ENCODE data around the gene ELMO1. TPM values are rescaled to one million over a fixed set of nuclear protein-coding genes. Genes with fewer than 3 reads are reported as not detected.

The ELMO1 gene
- total and polyA plus RNA-seq, 10 of the 15 experiments (the other 5 are each of a cell fraction or from before 2014, with no cell fraction given), result 22.6 to 85.9 (median 56.6) TPM

DNA sequence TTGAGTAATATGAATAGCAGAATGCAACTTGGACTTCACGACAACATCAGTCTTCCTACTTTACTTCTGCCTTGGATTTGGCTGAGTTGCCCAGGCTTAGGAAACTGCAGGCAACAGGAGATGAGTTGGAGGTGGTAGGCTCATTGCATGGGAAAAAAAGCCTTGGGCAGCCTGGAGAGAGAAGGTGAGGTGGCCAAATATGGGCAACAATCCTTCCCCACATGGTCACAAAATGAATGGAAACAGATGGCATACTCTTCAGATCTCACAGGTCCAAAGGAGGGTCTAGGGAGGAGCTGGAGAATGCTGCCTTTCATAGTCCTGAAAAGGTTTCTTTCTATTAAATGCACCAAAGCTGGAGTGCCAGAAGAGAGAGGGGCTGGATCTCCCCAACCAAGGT, 595.7 kb downstream of the ELMO1 start (continued):
- TF ChIP-seq, protein P1, sequence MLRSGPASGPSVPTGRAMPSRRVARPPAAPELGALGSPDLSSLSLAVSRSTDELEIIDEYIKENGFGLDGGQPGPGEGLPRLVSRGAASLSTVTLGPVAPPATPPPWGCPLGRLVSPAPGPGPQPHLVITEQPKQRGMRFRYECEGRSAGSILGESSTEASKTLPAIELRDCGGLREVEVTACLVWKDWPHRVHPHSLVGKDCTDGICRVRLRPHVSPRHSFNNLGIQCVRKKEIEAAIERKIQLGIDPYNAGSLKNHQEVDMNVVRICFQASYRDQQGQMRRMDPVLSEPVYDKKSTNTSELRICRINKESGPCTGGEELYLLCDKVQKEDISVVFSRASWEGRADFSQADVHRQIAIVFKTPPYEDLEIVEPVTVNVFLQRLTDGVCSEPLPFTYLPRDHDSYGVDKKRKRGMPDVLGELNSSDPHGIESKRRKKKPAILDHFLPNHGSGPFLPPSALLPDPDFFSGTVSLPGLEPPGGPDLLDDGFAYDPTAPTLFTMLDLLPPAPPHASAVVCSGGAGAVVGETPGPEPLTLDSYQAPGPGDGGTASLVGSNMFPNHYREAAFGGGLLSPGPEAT (IDR thresholded peaks at IDR 0.05; ENCODE audit: low read depth), result no peak
- TF ChIP-seq DPF2 (IDR thresholded peaks at IDR 0.05), result no peak
- no peak for TF ChIP-seq NFXL1 (IDR thresholded peaks at IDR 0.05; ENCODE audit: borderline replicate concordance)
- no peak for TF ChIP-seq MTA3 (IDR thresholded peaks at IDR 0.05; ENCODE audit: borderline replicate concordance, low read length)
- TF ChIP-seq POLR2A (IDR thresholded peaks at IDR 0.05; ENCODE audit: low read depth, low read length), result no peak
- TF ChIP-seq TBL1XR1 (IDR thresholded peaks at IDR 0.05; ENCODE audit: low read depth, low read length), result no peak

DNA sequence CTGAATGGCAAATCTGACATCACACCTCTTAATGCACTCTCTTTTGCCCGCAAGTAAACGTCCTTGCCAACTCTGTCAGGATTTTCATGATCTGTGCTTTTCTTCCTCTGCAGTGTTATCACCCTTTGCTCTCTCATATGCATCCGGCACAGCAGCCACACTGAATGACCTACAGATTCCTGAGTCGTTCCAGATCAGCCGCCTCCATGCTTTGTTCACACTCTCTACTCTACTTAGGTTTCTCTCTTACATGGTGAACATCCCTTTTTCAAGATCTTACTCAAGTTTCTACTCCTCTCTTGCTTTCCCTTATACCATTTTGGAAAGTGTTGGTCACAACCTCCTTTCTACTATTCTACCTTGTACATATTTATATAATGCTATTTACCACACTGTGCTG, 596.6 kb downstream of the ELMO1 start:
- FAIRE-seq, result no peak
- no peak for ATAC-seq
- H3K36me3 ChIP-seq (ENCODE audit: control insufficient read depth in 2 of 2, insufficient read depth in 2 of 2, low read length in 1 of 2), result peaks cover 6 to 16% of the 10 kb centered on the region in 2 experiments; a peak in 3 of 4 replicates
- H4K20me1 ChIP-seq (ENCODE audit: control insufficient read depth, insufficient read depth), result no peaks in the 10 kb centered on the region
- RAD21 ChIA-PET (ENCODE audit: unreplicated experiment), result no interaction called here
- H3K4me1 ChIP-seq (ENCODE audit: control insufficient read depth, insufficient read depth, low read length), result no peaks in the 10 kb centered on the region
- CTCF ChIA-PET, result no interaction called here
- H3K27ac ChIP-seq (ENCODE audit: control insufficient read depth, insufficient read depth), result no peak overlapping the region
- intact Hi-C loops (cut with micrococcal nuclease; ENCODE audit: unreplicated experiment), result loop anchor here (10.0 kb wide), 1 partner anchor 367 kb away; no protein-coding TSS in a partner anchor
- SMC1A ChIA-PET (ENCODE audit: uncharacterized antibody, unreplicated experiment), result interaction anchor here (0.9 to 1.1 kb wide), 2 partner anchors 13 to 101 kb away, joined by 3 read pairs; no protein-coding TSS in a partner anchor
- no peak overlapping the region for H2AFZ ChIP-seq (ENCODE audit: control insufficient read depth, low read depth, low read length)
- H3K4me3 ChIP-seq, result no peak overlapping the region
- H3K79me2 ChIP-seq (ENCODE audit: control insufficient read depth, insufficient read depth, low read length), result no peaks in the 10 kb centered on the region
- no peak for DNase-seq (ENCODE audit: low read depth, low spot score)
- WGBS (ENCODE audit: insufficient coverage, insufficient replicate concordance, low lambda C conversion rate, missing lambda C conversion rate), result 56% methylated on average over 5 of the region's 5 CpGs
- no peak overlapping the region for H3K4me2 ChIP-seq (ENCODE audit: control insufficient read depth, insufficient read depth)
- no peaks in the 10 kb centered on the region for H3K27me3 ChIP-seq (replicated peaks in 1 of 2; ENCODE audit: control insufficient read depth in 2 of 2, insufficient read depth in 2 of 2, low read length in 1 of 2)
- H3K9me3 ChIP-seq (replicated peaks; ENCODE audit: control insufficient read depth, insufficient read depth, low read length), result peaks cover 2% of the 10 kb centered on the region; the same call in 2 of the 3 replicates
- BruUV-seq (replicated peaks), result no TSS peak
- in situ Hi-C loops (cut with MboI), result no loop called here
- POLR2A ChIA-PET, result no interaction called here
- H3K9ac ChIP-seq (ENCODE audit: control insufficient read depth, insufficient read depth, low read length), result no peak overlapping the region
- TF ChIP-seq BRCA1 (IDR thresholded peaks at IDR 0.05; ENCODE audit: low read depth, low read length) (no peak), MYB (IDR thresholded peaks at IDR 0.05; ENCODE audit: borderline replicate concordance, low read depth, low read length) (no peak), NBN (IDR thresholded peaks at IDR 0.05) (no peak), IKZF1 (conservative IDR thresholded peaks at IDR 0.05) (no peak), CEBPZ (IDR thresholded peaks at IDR 0.05; ENCODE audit: low read depth, low read length) (no peak)

All from GM12878 (cell line).